Measurements from ENCODE around the gene FAM131C.
"Not testable (repeated sequence)": the region's sequence is repeated elsewhere in the genome, so short reads cannot be mapped to it uniquely, and the experiment has no call there.

Gene FAM131C

GRCh38 chr1:16107039-16107438 lies 33.6 kb upstream of the FAM131C start:
- POLR2A ChIA-PET; H3K27ac ChIP-seq (ENCODE audit: insufficient read depth in 1 of 2, low read depth in 1 of 2, low read length in 2 of 2, poor library complexity in 1 of 2, severe bottlenecking in 2 of 2); H3K4me1 ChIP-seq (ENCODE audit: control extremely low read depth in 1 of 4, control insufficient read depth in 4 of 4, insufficient read depth in 4 of 4, low read length in 3 of 4); H3K36me3 ChIP-seq (ENCODE audit: control insufficient read depth in 4 of 4, insufficient read depth in 4 of 4, low read length in 3 of 4); H3K4me3 ChIP-seq (ENCODE audit: control insufficient read depth in 1 of 7, extremely low read depth in 1 of 7, insufficient read depth in 4 of 7, low read depth in 2 of 7, low read length in 6 of 7); DNase-seq; H3K27me3 ChIP-seq (replicated peaks in 2 of 5; ENCODE audit: control insufficient read depth in 4 of 5, insufficient read depth in 5 of 5, low read length in 4 of 5): not testable (repeated sequence)
- peaks cover 0 to 20% (median 4%) of the 10 kb centered on the region in 5 experiments for H3K9me3 ChIP-seq (ENCODE audit: control extremely low read depth in 1 of 5, control insufficient read depth in 4 of 5, insufficient read depth in 2 of 5, low read depth in 1 of 5, low read length in 4 of 5)
- CTCF ChIA-PET = interaction anchor here (0.6 to 1.1 kb wide), 3 partner anchors 25 to 384 kb away, joined by 3 read pairs; no protein-coding TSS in a partner anchor
- 63% methylated on average over 5 of the region's 5 CpGs for WGBS (ENCODE audit: insufficient coverage)

GRCh38 chr1:16101623-16102022 lies 28.2 kb upstream of the FAM131C start:
- Histone ChIP-seq H3K4me3 (ENCODE audit: control insufficient read depth in 1 of 7, extremely low read depth in 1 of 7, insufficient read depth in 4 of 7, low read depth in 2 of 7, low read length in 6 of 7) (no peak overlapping the region), H3K27me3 (replicated peaks in 2 of 5; ENCODE audit: control insufficient read depth in 4 of 5, insufficient read depth in 5 of 5, low read length in 4 of 5) (peaks cover 0 to 1% (median 0%) of the 10 kb centered on the region in 5 experiments), H3K27ac (ENCODE audit: insufficient read depth in 1 of 2, low read depth in 1 of 2, low read length in 2 of 2, poor library complexity in 1 of 2, severe bottlenecking in 2 of 2) (no peak overlapping the region), H3K9me3 (ENCODE audit: control extremely low read depth in 1 of 5, control insufficient read depth in 4 of 5, insufficient read depth in 2 of 5, low read depth in 1 of 5, low read length in 4 of 5) (peaks cover 0 to 3% (median 0%) of the 10 kb centered on the region in 5 experiments), H3K4me1 (ENCODE audit: control extremely low read depth in 1 of 4, control insufficient read depth in 4 of 4, insufficient read depth in 4 of 4, low read length in 3 of 4) (no peaks in the 10 kb centered on the region), H3K36me3 (ENCODE audit: control insufficient read depth in 4 of 4, insufficient read depth in 4 of 4, low read length in 3 of 4) (no peaks in the 10 kb centered on the region)
- WGBS (ENCODE audit: insufficient coverage) = 85% methylated on average over 9 of the region's 9 CpGs
- POLR2A ChIA-PET = no interaction called here
- DNase-seq = no peak
- CTCF ChIA-PET = interaction anchor here (0.6 kb wide), 1 partner anchor 85 kb away, joined by 3 read pairs; no protein-coding TSS in a partner anchor

GRCh38 chr1:16099412-16099811 lies 26.0 kb upstream of the FAM131C start:
- Histone ChIP-seq H3K27me3 (replicated peaks in 2 of 5; ENCODE audit: control insufficient read depth in 4 of 5, insufficient read depth in 5 of 5, low read length in 4 of 5) (peaks cover 0 to 3% (median 0%) of the 10 kb centered on the region in 5 experiments), H3K9me3 (ENCODE audit: control extremely low read depth in 1 of 5, control insufficient read depth in 4 of 5, insufficient read depth in 2 of 5, low read depth in 1 of 5, low read length in 4 of 5) (peaks cover 0 to 3% (median 0%) of the 10 kb centered on the region in 5 experiments), H3K36me3 (ENCODE audit: control insufficient read depth in 4 of 4, insufficient read depth in 4 of 4, low read length in 3 of 4) (no peaks in the 10 kb centered on the region), H3K27ac (ENCODE audit: insufficient read depth in 1 of 2, low read depth in 1 of 2, low read length in 2 of 2, poor library complexity in 1 of 2, severe bottlenecking in 2 of 2) (no peak overlapping the region), H3K4me1 (ENCODE audit: control extremely low read depth in 1 of 4, control insufficient read depth in 4 of 4, insufficient read depth in 4 of 4, low read length in 3 of 4) (no peaks in the 10 kb centered on the region), H3K4me3 (ENCODE audit: control insufficient read depth in 1 of 7, extremely low read depth in 1 of 7, insufficient read depth in 4 of 7, low read depth in 2 of 7, low read length in 6 of 7) (no peak overlapping the region)
- ChIA-PET CTCF (interaction anchor here (0.8 to 2.1 kb wide), 4 partner anchors 10 to 56 kb away, joined by 3 to 5 read pairs (median 4); partner anchors contain the start of gene CLCNKB), POLR2A (no interaction called here)
- no CpG with 5 or more reads among the region's 1 CpG for WGBS (ENCODE audit: insufficient coverage)
- no peak for DNase-seq

- POLR2A ChIA-PET = no interaction called here
- CTCF ChIA-PET = no interaction called here
- no peaks in the 10 kb centered on the region for H3K36me3 ChIP-seq (ENCODE audit: control insufficient read depth in 4 of 4, insufficient read depth in 4 of 4, low read length in 3 of 4)
- H3K4me3 ChIP-seq (ENCODE audit: control insufficient read depth in 1 of 7, extremely low read depth in 1 of 7, insufficient read depth in 4 of 7, low read depth in 2 of 7, low read length in 6 of 7) = no peak overlapping the region
- peaks cover 0 to 4% (median 0%) of the 10 kb centered on the region in 5 experiments for H3K27me3 ChIP-seq (replicated peaks in 2 of 5; ENCODE audit: control insufficient read depth in 4 of 5, insufficient read depth in 5 of 5, low read length in 4 of 5)
- 94% methylated on average over 8 of the region's 9 CpGs for WGBS (ENCODE audit: insufficient coverage)
- no peaks in the 10 kb centered on the region for H3K9me3 ChIP-seq (ENCODE audit: control extremely low read depth in 1 of 5, control insufficient read depth in 4 of 5, insufficient read depth in 2 of 5, low read depth in 1 of 5, low read length in 4 of 5)
- no peak overlapping the region for H3K27ac ChIP-seq (ENCODE audit: insufficient read depth in 1 of 2, low read depth in 1 of 2, low read length in 2 of 2, poor library complexity in 1 of 2, severe bottlenecking in 2 of 2)
- H3K4me1 ChIP-seq (ENCODE audit: control extremely low read depth in 1 of 4, control insufficient read depth in 4 of 4, insufficient read depth in 4 of 4, low read length in 3 of 4) = no peaks in the 10 kb centered on the region
- DNase-seq = no peak
These were observed 22.0 kb upstream of the FAM131C start for GRCh38 chr1:16095447-16095846.

GRCh38 chr1:16094453-16095158 lies 21.2 kb upstream of the FAM131C start:
- H3K4me3 ChIP-seq (ENCODE audit: control insufficient read depth in 1 of 7, extremely low read depth in 1 of 7, insufficient read depth in 4 of 7, low read depth in 2 of 7, low read length in 6 of 7) = no peak overlapping the region
- no peaks in the 10 kb centered on the region for H3K9me3 ChIP-seq (ENCODE audit: control extremely low read depth in 1 of 5, control insufficient read depth in 4 of 5, insufficient read depth in 2 of 5, low read depth in 1 of 5, low read length in 4 of 5)
- H3K4me1 ChIP-seq (ENCODE audit: control extremely low read depth in 1 of 4, control insufficient read depth in 4 of 4, insufficient read depth in 4 of 4, low read length in 3 of 4) = no peaks in the 10 kb centered on the region
- no peaks in the 10 kb centered on the region for H3K36me3 ChIP-seq (ENCODE audit: control insufficient read depth in 4 of 4, insufficient read depth in 4 of 4, low read length in 3 of 4)
- no peak overlapping the region for H3K27ac ChIP-seq (ENCODE audit: insufficient read depth in 1 of 2, low read depth in 1 of 2, low read length in 2 of 2, poor library complexity in 1 of 2, severe bottlenecking in 2 of 2)
- ChIA-PET CTCF (interaction anchor here (1.4 to 2.7 kb wide), 2 partner anchors 11 to 92 kb away, joined by 5 to 8 read pairs; no protein-coding TSS in a partner anchor), POLR2A (no interaction called here)
- peaks cover 0 to 4% (median 0%) of the 10 kb centered on the region in 5 experiments for H3K27me3 ChIP-seq (replicated peaks in 2 of 5; ENCODE audit: control insufficient read depth in 4 of 5, insufficient read depth in 5 of 5, low read length in 4 of 5)
- 100% methylated on average over 5 of the region's 21 CpGs for WGBS (ENCODE audit: insufficient coverage)
- no peak for DNase-seq

GRCh38 chr1:16093611-16094010 lies 20.2 kb upstream of the FAM131C start:
- WGBS (ENCODE audit: insufficient coverage) = 89% methylated on average over 9 of the region's 9 CpGs
- DNase-seq = no peak
- Histone ChIP-seq H3K4me3 (ENCODE audit: control insufficient read depth in 1 of 7, extremely low read depth in 1 of 7, insufficient read depth in 4 of 7, low read depth in 2 of 7, low read length in 6 of 7) (no peak overlapping the region), H3K9me3 (ENCODE audit: control extremely low read depth in 1 of 5, control insufficient read depth in 4 of 5, insufficient read depth in 2 of 5, low read depth in 1 of 5, low read length in 4 of 5) (no peaks in the 10 kb centered on the region), H3K27ac (ENCODE audit: insufficient read depth in 1 of 2, low read depth in 1 of 2, low read length in 2 of 2, poor library complexity in 1 of 2, severe bottlenecking in 2 of 2) (no peak overlapping the region), H3K36me3 (ENCODE audit: control insufficient read depth in 4 of 4, insufficient read depth in 4 of 4, low read length in 3 of 4) (no peaks in the 10 kb centered on the region), H3K27me3 (replicated peaks in 2 of 5; ENCODE audit: control insufficient read depth in 4 of 5, insufficient read depth in 5 of 5, low read length in 4 of 5) (peaks cover 0 to 4% (median 0%) of the 10 kb centered on the region in 5 experiments), H3K4me1 (ENCODE audit: control extremely low read depth in 1 of 4, control insufficient read depth in 4 of 4, insufficient read depth in 4 of 4, low read length in 3 of 4) (no peaks in the 10 kb centered on the region)
- CTCF ChIA-PET = interaction anchor here (1.2 to 2.7 kb wide), 4 partner anchors 10 to 93 kb away, joined by 3 to 8 read pairs (median 4); no protein-coding TSS in a partner anchor
- POLR2A ChIA-PET = no interaction called here

GRCh38 chr1:16092923-16093511 lies 19.6 kb upstream of the FAM131C start:
- Histone ChIP-seq H3K9me3 (ENCODE audit: control extremely low read depth in 1 of 5, control insufficient read depth in 4 of 5, insufficient read depth in 2 of 5, low read depth in 1 of 5, low read length in 4 of 5) (no peaks in the 10 kb centered on the region), H3K4me3 (ENCODE audit: control insufficient read depth in 1 of 7, extremely low read depth in 1 of 7, insufficient read depth in 4 of 7, low read depth in 2 of 7, low read length in 6 of 7) (no peak overlapping the region), H3K27me3 (replicated peaks in 2 of 5; ENCODE audit: control insufficient read depth in 4 of 5, insufficient read depth in 5 of 5, low read length in 4 of 5) (peaks cover 0 to 4% (median 0%) of the 10 kb centered on the region in 5 experiments), H3K36me3 (ENCODE audit: control insufficient read depth in 4 of 4, insufficient read depth in 4 of 4, low read length in 3 of 4) (no peaks in the 10 kb centered on the region), H3K4me1 (ENCODE audit: control extremely low read depth in 1 of 4, control insufficient read depth in 4 of 4, insufficient read depth in 4 of 4, low read length in 3 of 4) (no peaks in the 10 kb centered on the region), H3K27ac (ENCODE audit: insufficient read depth in 1 of 2, low read depth in 1 of 2, low read length in 2 of 2, poor library complexity in 1 of 2, severe bottlenecking in 2 of 2) (no peak overlapping the region)
- no peak for DNase-seq
- ChIA-PET POLR2A (no interaction called here), CTCF (interaction anchor here (1.2 to 2.7 kb wide), 3 partner anchors 10 to 18 kb away, joined by 3 to 8 read pairs (median 4); no protein-coding TSS in a partner anchor)
- 97% methylated on average over 6 of the region's 9 CpGs for WGBS (ENCODE audit: insufficient coverage)

All from common myeloid progenitor, CD34-positive (primary cell).